Measurements from ENCODE around the gene CHD6. TPM values are rescaled to one million over a fixed set of nuclear protein-coding genes. Genes with fewer than 3 reads are reported as not detected.

Gene CHD6, protein sequence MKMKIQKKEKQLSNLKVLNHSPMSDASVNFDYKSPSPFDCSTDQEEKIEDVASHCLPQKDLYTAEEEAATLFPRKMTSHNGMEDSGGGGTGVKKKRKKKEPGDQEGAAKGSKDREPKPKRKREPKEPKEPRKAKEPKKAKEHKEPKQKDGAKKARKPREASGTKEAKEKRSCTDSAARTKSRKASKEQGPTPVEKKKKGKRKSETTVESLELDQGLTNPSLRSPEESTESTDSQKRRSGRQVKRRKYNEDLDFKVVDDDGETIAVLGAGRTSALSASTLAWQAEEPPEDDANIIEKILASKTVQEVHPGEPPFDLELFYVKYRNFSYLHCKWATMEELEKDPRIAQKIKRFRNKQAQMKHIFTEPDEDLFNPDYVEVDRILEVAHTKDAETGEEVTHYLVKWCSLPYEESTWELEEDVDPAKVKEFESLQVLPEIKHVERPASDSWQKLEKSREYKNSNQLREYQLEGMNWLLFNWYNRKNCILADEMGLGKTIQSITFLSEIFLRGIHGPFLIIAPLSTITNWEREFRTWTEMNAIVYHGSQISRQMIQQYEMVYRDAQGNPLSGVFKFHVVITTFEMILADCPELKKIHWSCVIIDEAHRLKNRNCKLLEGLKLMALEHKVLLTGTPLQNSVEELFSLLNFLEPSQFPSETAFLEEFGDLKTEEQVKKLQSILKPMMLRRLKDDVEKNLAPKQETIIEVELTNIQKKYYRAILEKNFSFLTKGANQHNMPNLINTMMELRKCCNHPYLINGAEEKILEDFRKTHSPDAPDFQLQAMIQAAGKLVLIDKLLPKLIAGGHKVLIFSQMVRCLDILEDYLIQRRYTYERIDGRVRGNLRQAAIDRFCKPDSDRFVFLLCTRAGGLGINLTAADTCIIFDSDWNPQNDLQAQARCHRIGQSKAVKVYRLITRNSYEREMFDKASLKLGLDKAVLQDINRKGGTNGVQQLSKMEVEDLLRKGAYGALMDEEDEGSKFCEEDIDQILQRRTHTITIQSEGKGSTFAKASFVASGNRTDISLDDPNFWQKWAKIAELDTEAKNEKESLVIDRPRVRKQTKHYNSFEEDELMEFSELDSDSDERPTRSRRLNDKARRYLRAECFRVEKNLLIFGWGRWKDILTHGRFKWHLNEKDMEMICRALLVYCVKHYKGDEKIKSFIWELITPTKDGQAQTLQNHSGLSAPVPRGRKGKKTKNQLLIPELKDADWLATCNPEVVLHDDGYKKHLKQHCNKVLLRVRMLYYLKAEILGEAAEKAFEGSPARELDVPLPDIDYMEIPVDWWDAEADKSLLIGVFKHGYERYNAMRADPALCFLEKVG (N-terminal part only)
- 10 to 100 TPM; 27.7 to 56.8 (median 44.7) TPM for total RNA-seq
- 10 to 100 TPM in 2 of 3 donors, 1 to 10 TPM in 1; 9.2 to 48.8 (median 24.3) TPM for polyA plus RNA-seq
- long read RNA-seq, donor 1, transcript CHD6-208 (3 exons, 2,829 nt) = major isoform, 5 of 6 reads
- long read RNA-seq, donor 1, partial matches to known transcripts = 0 of 6 reads
- long read RNA-seq, donor 1, other reads (novel, unspliced or antisense) = 0 of 6 reads
- long read RNA-seq, donor 2, transcript CHD6-208 (3 exons, 2,829 nt) = major isoform, 8 of 9 reads
- long read RNA-seq, donor 2, partial matches to known transcripts = 0 of 9 reads
- long read RNA-seq, donor 2, other reads (novel, unspliced or antisense) = 0 of 9 reads
- long read RNA-seq, donor 3, partial matches to known transcripts = 0 of 1 reads
- long read RNA-seq, donor 3, other reads (novel, unspliced or antisense) = 0 of 1 reads
- long read RNA-seq, donor 4, partial matches to known transcripts = 13 of 16 reads
- long read RNA-seq, donor 4, other reads (novel, unspliced or antisense) = 3 of 16 reads
- long read RNA-seq, donor 5, full-length matches to known transcripts = 1 of 11 reads
- long read RNA-seq, donor 5, partial matches to known transcripts = 8 of 11 reads
- long read RNA-seq, donor 5, other reads (novel, unspliced or antisense) = 2 of 11 reads
- long read RNA-seq, donor 6, partial matches to known transcripts = 25 of 31 reads
- long read RNA-seq, donor 6, other reads (novel, unspliced or antisense) = 6 of 31 reads
- long read RNA-seq, donor 7, transcript CHD6-208 (3 exons, 2,829 nt) = major isoform, 5 of 13 reads
- long read RNA-seq, donor 7, partial matches to known transcripts = 8 of 13 reads
- long read RNA-seq, donor 7, other reads (novel, unspliced or antisense) = 0 of 13 reads
- long read RNA-seq, donor 8, partial matches to known transcripts = 6 of 8 reads
- long read RNA-seq, donor 8, other reads (novel, unspliced or antisense) = 0 of 8 reads
- long read RNA-seq, donor 9, transcript CHD6-208 (3 exons, 2,829 nt) = major isoform, 9 of 9 reads
- long read RNA-seq, donor 9, partial matches to known transcripts = 0 of 9 reads
- long read RNA-seq, donor 9, other reads (novel, unspliced or antisense) = 0 of 9 reads
- long read RNA-seq, donor 10, partial matches to known transcripts = 8 of 10 reads
- long read RNA-seq, donor 10, other reads (novel, unspliced or antisense) = 0 of 10 reads

DNA sequence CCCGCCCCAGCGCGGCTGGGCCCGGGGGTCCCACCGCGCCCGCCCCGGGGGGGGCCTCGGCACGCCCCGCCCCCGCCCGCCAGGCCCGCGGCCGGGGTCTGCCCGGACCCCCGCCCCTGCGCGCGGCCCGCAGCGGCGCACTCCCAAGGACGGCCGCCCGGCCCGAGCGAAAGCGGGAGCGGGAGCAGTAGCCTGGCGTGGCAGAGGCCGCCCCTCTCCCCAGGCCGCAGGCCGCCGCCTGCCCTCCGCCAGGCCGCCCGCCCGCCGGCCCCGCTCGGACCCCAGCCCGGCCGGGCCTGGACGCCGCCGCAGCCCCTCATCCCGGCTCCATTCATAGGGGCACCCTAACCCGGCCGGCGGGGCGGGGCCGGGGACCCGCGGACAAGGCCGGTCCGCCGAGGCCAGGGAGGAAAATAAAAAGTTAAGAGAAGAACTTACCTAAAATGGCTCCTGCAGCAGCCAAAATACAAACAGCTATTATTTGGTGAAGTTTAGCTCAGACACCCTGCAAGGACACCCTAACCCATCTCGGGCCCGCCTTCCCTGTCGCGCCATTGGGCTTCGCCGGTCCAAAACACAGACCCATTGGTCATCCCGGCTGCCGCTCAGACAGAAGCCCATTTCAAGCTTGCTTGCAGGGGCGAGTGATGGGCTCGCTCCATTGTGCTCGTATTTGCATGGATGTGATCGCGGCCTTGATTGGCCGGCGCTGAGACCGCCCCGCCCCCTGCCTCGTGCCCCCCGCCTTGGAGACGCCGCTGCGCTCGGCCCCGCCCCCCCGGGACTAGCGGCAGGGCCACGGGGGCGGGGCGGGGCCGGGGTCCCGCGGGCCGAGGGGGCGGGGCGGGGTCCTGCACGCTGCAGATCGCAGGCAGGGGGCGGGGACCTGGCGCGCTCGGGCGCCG is at the start of gene CHD6:
TSS of gene CHD6 (minus strand) at position 476 of the 905 bp plus-strand sequence. CDS start 67,040 bp downstream, outside the sequence.
- H3K27ac ChIP-seq = peak within 1 kb of the TSS; percentile 11 to 90 (median 90)
- H3K4me1 ChIP-seq (replicated peaks in 1 of 2) = peaks cover 20 to 39% of the 10 kb centered on the region in 2 donors
- H3K27me3 ChIP-seq = no peaks in the 10 kb centered on the region
- TF ChIP-seq, protein P1, sequence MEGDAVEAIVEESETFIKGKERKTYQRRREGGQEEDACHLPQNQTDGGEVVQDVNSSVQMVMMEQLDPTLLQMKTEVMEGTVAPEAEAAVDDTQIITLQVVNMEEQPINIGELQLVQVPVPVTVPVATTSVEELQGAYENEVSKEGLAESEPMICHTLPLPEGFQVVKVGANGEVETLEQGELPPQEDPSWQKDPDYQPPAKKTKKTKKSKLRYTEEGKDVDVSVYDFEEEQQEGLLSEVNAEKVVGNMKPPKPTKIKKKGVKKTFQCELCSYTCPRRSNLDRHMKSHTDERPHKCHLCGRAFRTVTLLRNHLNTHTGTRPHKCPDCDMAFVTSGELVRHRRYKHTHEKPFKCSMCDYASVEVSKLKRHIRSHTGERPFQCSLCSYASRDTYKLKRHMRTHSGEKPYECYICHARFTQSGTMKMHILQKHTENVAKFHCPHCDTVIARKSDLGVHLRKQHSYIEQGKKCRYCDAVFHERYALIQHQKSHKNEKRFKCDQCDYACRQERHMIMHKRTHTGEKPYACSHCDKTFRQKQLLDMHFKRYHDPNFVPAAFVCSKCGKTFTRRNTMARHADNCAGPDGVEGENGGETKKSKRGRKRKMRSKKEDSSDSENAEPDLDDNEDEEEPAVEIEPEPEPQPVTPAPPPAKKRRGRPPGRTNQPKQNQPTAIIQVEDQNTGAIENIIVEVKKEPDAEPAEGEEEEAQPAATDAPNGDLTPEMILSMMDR (IDR thresholded peaks at IDR 0.05) = no peak
- TF ChIP-seq POLR2A (IDR thresholded peaks at IDR 0.05) = peak in 1 of 2 donors; percentile 82
- no peaks in the 10 kb centered on the region for H3K36me3 ChIP-seq (replicated peaks in 1 of 2)
- peak; percentile 99 to 100 (median 100) for DNase-seq
- 0 to 2% (median 1%) methylated on average over 15 to 101 of the region's 102 CpGs for WGBS, 4 donors
- no peaks in the 10 kb centered on the region for H3K9me3 ChIP-seq (replicated peaks in 1 of 3)
- H3K4me3 ChIP-seq = peak within 1 kb of the TSS in 3 of 4 donors; percentile 26 to 85 (median 77)
- intact Hi-C loops (cut with DNase I) = no loop called here

DNA sequence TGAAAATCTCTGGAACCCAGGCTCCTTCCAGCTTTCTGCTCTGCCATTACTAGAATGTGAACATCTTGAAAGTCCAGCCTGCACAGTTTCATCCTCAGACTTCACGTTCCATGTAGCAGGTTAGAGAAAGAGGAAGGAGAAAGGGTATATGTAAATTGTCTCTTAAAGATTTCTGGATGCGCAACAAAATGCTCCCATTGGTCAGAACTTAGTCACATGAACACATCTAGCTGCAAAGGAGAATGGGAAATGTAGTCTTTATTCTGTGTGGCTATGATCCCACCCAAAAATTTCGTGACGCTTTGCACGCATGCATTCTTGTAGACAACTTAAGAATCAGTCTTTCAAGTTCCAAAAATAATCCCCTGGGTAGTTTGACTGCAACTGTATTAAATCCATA is 46.4 kb upstream of the CHD6 start:
- WGBS, 4 donors = 37 to 58% (median 49%) methylated on average over 5 of the region's 5 CpGs
- Histone ChIP-seq H3K27me3 (no peaks in the 10 kb centered on the region), H3K9me3 (replicated peaks in 1 of 3) (no peaks in the 10 kb centered on the region), H3K36me3 (replicated peaks in 1 of 2) (no peaks in the 10 kb centered on the region), H3K27ac (no peak overlapping the region), H3K4me1 (replicated peaks in 1 of 2) (no peaks in the 10 kb centered on the region), H3K4me3 (no peak overlapping the region)
- intact Hi-C loops (cut with DNase I) = no loop called here
- no peak for TF ChIP-seq POLR2A (IDR thresholded peaks at IDR 0.05)
- TF ChIP-seq, protein P1 (IDR thresholded peaks at IDR 0.05) = no peak
- DNase-seq = no peak

All from adrenal gland (tissue), 19 donors.